ENCODE results near the gene PRKCB. TPM values are rescaled to one million over a fixed set of nuclear protein-coding genes. Genes with fewer than 3 reads are reported as not detected.

The PRKCB gene
- total RNA-seq, 6 donors from 2014 or later = 9.6 to 28.0 (median 13.9) TPM

DNA sequence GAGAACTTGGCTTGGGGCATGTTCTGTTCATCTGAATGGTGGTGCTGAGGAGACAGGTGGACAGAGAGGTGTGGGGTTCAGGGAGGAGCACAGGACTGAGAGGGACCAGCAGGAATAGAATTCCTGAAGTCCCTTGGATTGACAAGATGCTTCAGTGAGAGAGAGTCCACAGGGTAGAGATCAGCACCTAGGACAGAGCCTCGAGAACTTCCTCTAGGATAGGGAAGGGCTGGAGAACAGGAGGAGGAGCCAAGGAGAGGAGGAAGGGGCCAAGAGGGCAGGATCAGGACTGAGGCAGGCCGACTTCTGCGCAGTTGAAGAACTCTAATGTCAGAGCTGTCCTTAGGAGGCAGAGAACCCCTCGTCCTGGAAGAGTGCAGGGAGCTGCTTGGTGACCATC is 138.4 kb downstream of the PRKCB start:
- WGBS, 2 donors = 37 to 50% methylated on average over 4 of the region's 4 CpGs
- Histone ChIP-seq H3K4me3 (no peak overlapping the region), H3K4me1 (no peaks in the 10 kb centered on the region), H3K9me3 (no peaks in the 10 kb centered on the region), H3K27me3 (no peaks in the 10 kb centered on the region), H3K36me3 (no peaks in the 10 kb centered on the region), H3K27ac (no peak overlapping the region)
- ATAC-seq (ENCODE audit: low FRiP score in 2 of 2) (no peak), DNase-seq (no peak)
- no peak for TF ChIP-seq POLR2A (IDR thresholded peaks at IDR 0.05)
- no peak for TF ChIP-seq EP300 (IDR thresholded peaks at IDR 0.05)
- no peak for TF ChIP-seq POLR2AphosphoS5 (IDR thresholded peaks at IDR 0.05)
- no peak for TF ChIP-seq CTCF (IDR thresholded peaks at IDR 0.05)

DNA sequence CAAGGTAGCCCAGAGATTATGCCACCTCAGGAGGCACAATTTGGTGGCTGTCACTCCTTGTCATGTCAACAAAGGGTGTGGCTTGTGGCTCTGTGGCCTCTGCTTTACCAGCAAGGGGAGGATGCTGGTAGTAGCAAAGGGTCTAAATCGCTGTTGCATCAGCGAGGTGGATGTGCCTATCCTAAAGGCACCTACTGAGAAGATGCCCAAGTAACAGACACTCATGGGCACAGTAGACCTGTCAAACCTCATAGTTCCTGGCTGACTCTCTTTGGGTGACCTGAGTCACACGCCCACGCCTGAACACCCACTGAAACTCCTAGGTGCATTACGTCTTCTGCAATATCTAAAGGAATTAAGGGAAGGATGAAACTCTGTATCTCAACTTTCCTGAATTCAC is 139.5 kb downstream of the PRKCB start:
- Histone ChIP-seq H3K4me3 (no peak overlapping the region), H3K4me1 (no peaks in the 10 kb centered on the region), H3K9me3 (no peaks in the 10 kb centered on the region), H3K27me3 (no peaks in the 10 kb centered on the region), H3K36me3 (no peaks in the 10 kb centered on the region), H3K27ac (no peak overlapping the region)
- WGBS, 2 donors = 91 to 98% methylated on average over 4 to 5 of the region's 5 CpGs
- DNase-seq = no peak
- no peak for TF ChIP-seq CTCF (IDR thresholded peaks at IDR 0.05)
- no peak for TF ChIP-seq POLR2A (IDR thresholded peaks at IDR 0.05)
- TF ChIP-seq EP300 (IDR thresholded peaks at IDR 0.05) = no peak
- TF ChIP-seq POLR2AphosphoS5 (IDR thresholded peaks at IDR 0.05) = no peak
- ATAC-seq (ENCODE audit: low FRiP score in 2 of 2) = no peak

DNA sequence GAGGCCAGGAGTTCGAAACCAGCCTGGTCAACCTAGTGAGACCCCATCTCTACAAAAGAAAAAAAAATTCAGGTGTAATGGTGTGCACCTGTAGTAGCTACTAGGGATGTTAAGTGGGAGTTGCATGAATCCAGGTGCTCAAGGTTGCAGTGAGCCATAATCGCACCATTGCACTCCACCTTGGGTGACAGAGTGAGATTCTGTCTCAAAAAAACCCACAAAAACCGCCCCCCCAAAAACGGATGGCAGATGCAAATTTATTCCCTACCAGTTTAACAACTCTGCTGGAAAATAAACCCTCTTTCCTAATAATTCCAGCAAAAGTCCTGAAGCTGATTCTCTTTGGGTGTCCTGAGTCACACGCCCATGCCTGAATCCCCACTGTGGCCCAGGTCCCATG is 140.3 kb downstream of the PRKCB start:
- WGBS, 2 donors = 81 to 86% methylated on average over 5 of the region's 5 CpGs
- no peaks in the 10 kb centered on the region for H3K4me1 ChIP-seq
- TF ChIP-seq POLR2AphosphoS5 (IDR thresholded peaks at IDR 0.05) = no peak
- no peak for TF ChIP-seq EP300 (IDR thresholded peaks at IDR 0.05)
- TF ChIP-seq POLR2A (IDR thresholded peaks at IDR 0.05) = no peak
- TF ChIP-seq CTCF (IDR thresholded peaks at IDR 0.05) = no peak
- no peak overlapping the region for H3K27ac ChIP-seq
- ATAC-seq (ENCODE audit: low FRiP score in 2 of 2) (no peak), DNase-seq (no peak)
- no peaks in the 10 kb centered on the region for H3K27me3 ChIP-seq
- no peaks in the 10 kb centered on the region for H3K9me3 ChIP-seq
- H3K4me3 ChIP-seq = no peak overlapping the region
- H3K36me3 ChIP-seq = no peaks in the 10 kb centered on the region

DNA sequence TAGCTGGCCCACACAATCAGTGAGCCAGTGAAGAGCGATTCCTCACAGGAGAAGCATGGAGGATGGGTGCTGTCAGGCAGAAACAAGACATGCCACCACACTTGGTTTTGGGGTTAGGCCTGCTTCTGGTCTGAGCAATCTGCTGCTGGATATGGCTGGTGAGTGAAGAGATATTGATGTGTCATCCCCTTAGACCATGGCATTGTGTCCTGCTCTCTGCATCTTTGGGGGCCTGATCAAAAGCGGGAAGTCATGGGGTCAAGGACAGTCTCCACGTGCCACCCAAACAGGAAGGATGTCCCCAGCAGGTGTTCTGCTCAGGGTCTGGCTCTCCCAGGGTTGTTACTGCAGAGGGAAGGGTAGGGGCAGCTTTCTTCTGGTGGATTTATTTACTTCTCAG is 140.7 kb downstream of the PRKCB start:
- no peak overlapping the region for H3K4me3 ChIP-seq
- no peak for TF ChIP-seq POLR2AphosphoS5 (IDR thresholded peaks at IDR 0.05)
- TF ChIP-seq CTCF (IDR thresholded peaks at IDR 0.05) = no peak
- no peak for TF ChIP-seq EP300 (IDR thresholded peaks at IDR 0.05)
- TF ChIP-seq POLR2A (IDR thresholded peaks at IDR 0.05) = no peak
- H3K27ac ChIP-seq = no peak overlapping the region
- no peak for DNase-seq
- H3K9me3 ChIP-seq = no peaks in the 10 kb centered on the region
- ATAC-seq (ENCODE audit: low FRiP score in 2 of 2) = no peak
- WGBS, 2 donors = 36 to 56% methylated on average over 3 of the region's 3 CpGs
- no peaks in the 10 kb centered on the region for H3K27me3 ChIP-seq
- no peaks in the 10 kb centered on the region for H3K36me3 ChIP-seq
- no peaks in the 10 kb centered on the region for H3K4me1 ChIP-seq

DNA sequence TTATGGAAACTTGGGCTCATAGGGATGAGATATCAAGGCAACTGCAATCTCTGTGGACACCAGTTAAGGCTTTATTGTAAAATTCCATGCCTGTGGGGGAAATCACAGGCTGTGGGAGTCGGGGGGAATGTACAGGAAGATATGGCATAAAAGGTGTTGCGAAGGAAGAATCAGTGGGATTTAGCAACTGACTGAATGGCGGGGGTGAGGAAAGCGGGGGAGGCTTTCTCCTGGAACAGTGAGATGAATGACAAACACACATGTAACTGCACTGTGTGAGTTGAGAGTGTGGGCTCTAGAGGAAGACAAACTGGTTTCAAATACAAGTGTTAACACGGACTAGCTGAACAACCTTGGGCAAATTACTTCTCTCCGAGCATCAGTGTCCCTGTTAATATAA is 143.7 kb downstream of the PRKCB start:
- WGBS, 2 donors = 80 to 81% methylated on average over 6 of the region's 6 CpGs

More for the DNA sequence above, 143.7 kb downstream of the PRKCB start:
- Histone ChIP-seq H3K4me3 (no peak overlapping the region), H3K27me3 (no peaks in the 10 kb centered on the region), H3K4me1 (no peaks in the 10 kb centered on the region), H3K9me3 (no peaks in the 10 kb centered on the region), H3K36me3 (no peaks in the 10 kb centered on the region), H3K27ac (no peak overlapping the region)
- ATAC-seq (ENCODE audit: low FRiP score in 2 of 2) (no peak), DNase-seq (no peak)
- TF ChIP-seq POLR2A (IDR thresholded peaks at IDR 0.05) = no peak
- no peak for TF ChIP-seq CTCF (IDR thresholded peaks at IDR 0.05)
- TF ChIP-seq EP300 (IDR thresholded peaks at IDR 0.05) = no peak
- TF ChIP-seq POLR2AphosphoS5 (IDR thresholded peaks at IDR 0.05) = no peak

Measured in upper lobe of left lung (tissue), 6 donors.